Astrocyte of the cerebellum (primary cell): Measurements from ENCODE around the gene FCRL5.

ENCODE experiments used
- DNase-seq: peaks from one replicate; pipeline ENCODE4 v3.0.0-alpha.2; 2011; ENCODE audit warnings: low read depth
- H3K4me3 ChIP-seq: 2 replicates; pipeline ENCODE4 v1.5.1; 2011; ENCODE audit warnings: mild to moderate bottlenecking, low read depth, low read length, moderate library complexity
- in situ Hi-C: cut with HindIII; loops from 2 replicates; pipeline ENCODE4 v1.10.0; 2017; ENCODE audit warnings: low sequenced_read_pairs
- TF ChIP-seq, protein P1 (sequence below): IDR thresholded peaks from 2 replicates; pipeline ENCODE4 v1.5.1; 2012; ENCODE audit warnings: low read length, low read depth, moderate library complexity, mild to moderate bottlenecking; ENCODE audit errors: missing control alignments

The FCRL5 gene

DNA sequence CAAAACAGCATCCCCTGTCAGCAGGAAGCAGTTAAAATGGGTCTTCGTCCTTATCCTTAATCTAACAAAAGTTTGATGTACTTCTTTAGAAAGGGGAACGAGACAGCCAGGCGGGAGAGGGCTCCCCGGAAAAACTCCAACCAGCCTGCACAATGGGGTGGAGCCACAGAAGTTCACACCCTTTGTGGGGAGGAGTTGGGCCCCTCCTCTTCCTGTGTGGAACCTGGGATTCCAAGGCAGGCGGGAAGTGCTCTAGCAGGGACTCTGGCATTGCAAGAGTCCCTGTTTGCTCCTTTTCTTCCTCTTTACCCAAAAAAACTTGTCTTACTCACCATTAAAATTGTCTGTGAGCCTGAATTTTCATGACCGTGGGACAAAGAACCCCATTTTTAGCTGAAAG lies 47.7 kb downstream of the FCRL5 start:
- TF ChIP-seq, protein P1, sequence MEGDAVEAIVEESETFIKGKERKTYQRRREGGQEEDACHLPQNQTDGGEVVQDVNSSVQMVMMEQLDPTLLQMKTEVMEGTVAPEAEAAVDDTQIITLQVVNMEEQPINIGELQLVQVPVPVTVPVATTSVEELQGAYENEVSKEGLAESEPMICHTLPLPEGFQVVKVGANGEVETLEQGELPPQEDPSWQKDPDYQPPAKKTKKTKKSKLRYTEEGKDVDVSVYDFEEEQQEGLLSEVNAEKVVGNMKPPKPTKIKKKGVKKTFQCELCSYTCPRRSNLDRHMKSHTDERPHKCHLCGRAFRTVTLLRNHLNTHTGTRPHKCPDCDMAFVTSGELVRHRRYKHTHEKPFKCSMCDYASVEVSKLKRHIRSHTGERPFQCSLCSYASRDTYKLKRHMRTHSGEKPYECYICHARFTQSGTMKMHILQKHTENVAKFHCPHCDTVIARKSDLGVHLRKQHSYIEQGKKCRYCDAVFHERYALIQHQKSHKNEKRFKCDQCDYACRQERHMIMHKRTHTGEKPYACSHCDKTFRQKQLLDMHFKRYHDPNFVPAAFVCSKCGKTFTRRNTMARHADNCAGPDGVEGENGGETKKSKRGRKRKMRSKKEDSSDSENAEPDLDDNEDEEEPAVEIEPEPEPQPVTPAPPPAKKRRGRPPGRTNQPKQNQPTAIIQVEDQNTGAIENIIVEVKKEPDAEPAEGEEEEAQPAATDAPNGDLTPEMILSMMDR = no peak
- in situ Hi-C loops = no loop called here
- no peak overlapping the region for H3K4me3 ChIP-seq
- DNase-seq = no peak

DNA sequence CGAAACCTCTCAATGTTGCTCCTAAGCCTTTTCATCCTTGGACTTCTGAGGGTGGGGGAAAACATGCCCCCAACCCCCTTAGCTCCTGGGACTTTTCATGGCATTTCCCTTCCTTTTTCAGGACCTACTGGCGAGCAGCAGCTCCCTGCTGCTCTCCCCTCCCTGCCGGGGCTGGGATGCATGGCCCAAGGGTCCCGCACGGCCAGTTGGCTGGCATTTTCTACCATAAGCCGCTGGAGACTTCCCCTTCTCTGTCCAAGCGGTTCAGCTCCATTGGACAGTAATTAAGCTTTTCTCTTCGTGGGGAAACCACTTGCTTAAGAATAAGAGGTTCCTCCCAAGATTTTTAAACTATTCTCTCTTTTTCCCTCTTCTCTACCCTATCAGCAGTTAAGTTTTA lies 52.8 kb downstream of the FCRL5 start:
- TF ChIP-seq, protein P1 = no peak
- H3K4me3 ChIP-seq = no peak overlapping the region
- in situ Hi-C loops = loop anchor here (25.0 kb wide), 1 partner anchor 137 kb away; no protein-coding TSS in a partner anchor
- no peak for DNase-seq

DNA sequence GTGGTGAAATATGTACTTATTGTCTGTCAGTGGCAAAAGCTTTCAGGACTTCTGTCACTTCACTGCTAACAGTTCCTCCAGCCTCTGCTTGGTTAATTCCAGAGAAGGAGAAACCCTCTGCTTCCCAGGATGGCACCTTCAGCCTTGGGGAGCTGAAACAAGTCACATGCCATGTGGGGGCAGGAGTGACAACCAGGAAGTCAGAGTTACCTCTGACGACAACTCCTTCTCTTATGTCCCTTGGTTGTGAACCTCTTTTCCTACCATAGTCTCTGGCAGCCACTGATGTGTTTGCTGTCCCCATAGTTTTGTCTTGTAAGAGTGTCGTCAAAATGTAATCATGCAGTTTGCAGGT lies 53.6 kb downstream of the FCRL5 start:
- H3K4me3 ChIP-seq = no peak overlapping the region
- TF ChIP-seq, protein P1 = no peak
- no peak for DNase-seq

DNA sequence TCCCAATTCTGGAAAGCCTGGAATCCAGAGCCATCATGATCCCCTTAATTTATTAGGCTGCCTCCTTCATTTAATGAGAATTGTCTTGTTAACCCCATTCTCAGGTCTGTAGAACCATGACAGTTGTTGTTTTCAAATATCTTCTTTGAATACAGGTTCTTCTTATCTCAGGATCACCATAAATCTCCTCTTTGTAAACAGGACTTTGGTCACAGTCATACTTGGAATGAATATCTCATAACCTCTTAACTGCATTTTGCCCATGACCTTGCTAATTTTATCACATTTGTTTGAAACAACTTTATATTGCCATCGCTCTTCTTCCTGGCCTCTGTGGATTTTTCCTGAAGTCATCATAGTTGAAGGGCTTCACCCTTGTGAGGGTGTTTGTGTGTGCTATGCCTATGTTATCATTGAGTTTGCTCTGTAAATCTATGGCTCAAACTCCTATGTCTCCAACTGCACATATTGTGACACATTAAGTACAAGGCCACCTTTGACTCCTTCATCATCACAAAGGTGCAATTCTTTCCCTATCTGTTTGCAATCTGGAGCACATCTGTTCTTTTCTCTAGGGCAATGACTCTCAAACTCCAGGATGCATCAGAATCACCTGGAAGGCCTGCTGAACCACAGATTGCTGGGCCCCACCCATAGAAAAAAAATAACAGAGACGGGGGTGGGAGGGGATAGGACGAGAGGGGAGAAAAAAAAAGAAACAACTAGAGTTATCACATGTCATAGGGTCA lies 54.2 kb downstream of the FCRL5 start:
- H3K4me3 ChIP-seq = no peak overlapping the region
- TF ChIP-seq, protein P1 = no peak
- in situ Hi-C loops = loop anchor here (25.0 kb wide), 1 partner anchor 136 kb away; no protein-coding TSS in a partner anchor
- DNase-seq = no peak

More for the DNA sequence above, 53.6 kb downstream of the FCRL5 start:
- in situ Hi-C loops = loop anchor here (25.0 kb wide), 1 partner anchor 136 kb away; no protein-coding TSS in a partner anchor

DNA sequence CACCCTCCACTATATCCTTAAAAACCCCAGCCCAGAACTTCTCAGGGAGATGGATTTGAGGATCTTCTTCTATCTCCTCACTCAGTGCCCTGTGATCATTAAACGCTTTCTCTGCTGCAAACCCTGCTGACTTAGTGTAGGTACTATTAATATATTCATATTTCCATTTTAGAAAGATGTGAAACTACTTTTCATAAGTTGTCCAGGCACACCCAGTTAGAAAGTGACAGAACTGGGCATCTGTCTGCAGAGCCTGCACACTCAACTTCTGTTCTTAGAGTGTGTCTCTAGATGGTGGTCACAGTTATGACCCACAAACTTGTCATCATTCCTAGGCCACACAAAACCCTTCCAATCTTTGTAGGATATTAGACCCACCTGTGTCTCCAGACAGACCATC lies 55.0 kb downstream of the FCRL5 start:
- H3K4me3 ChIP-seq = no peak overlapping the region
- no peak for DNase-seq
- TF ChIP-seq, protein P1 = no peak
- in situ Hi-C loops = loop anchor here (25.0 kb wide), 1 partner anchor 135 kb away; no protein-coding TSS in a partner anchor

DNA sequence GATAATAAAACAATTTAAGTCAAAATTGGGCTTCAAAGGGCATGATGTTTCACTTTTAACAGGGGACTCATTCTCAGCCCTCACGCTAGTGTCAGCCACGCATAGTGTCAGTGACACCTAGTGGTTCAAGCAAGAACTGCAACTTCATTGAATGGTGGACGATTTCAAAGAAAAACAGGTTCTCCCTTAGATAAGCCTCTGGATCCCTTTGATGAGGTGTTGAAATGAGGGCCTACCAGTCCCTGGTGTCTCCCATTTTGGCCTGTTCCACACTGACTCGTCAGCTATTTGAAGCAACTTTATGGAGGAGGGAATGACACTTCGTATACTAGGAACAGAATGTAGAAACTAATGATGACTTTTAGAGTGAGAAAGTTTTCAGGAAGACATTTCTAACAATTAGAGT lies 56.2 kb downstream of the FCRL5 start:
- in situ Hi-C loops = loop anchor here (25.0 kb wide), 1 partner anchor 134 kb away; no protein-coding TSS in a partner anchor
- peak; percentile 6 for DNase-seq
- TF ChIP-seq, protein P1 = peak; percentile 91
- H3K4me3 ChIP-seq = no peak overlapping the region
